Liver (tissue), 9 donors: ENCODE data around the gene MYOM3. TPM values are rescaled to one million over a fixed set of nuclear protein-coding genes. Genes with fewer than 3 reads are reported as not detected.

Experiments
- DNase-seq: peaks from one replicate; pipeline ENCODE4 v3.0.0-alpha.2; 2017; ENCODE audit warnings: low spot score
- H3K27ac ChIP-seq, 2 donors: one replicate each; pipeline ENCODE4 v1.7.0; 2013; ENCODE audit warnings: inconsistent platforms in 2 of 2, low read length in 2 of 2, control low read depth in 1 of 2, low read depth in 1 of 2, mild to moderate bottlenecking in 1 of 2
- H3K27me3 ChIP-seq, 4 donors: one replicate each; pipeline versions ENCODE4 v1.6.1 to v1.7.0; 2013; ENCODE audit warnings: low read length in 3 of 4, inconsistent platforms in 1 of 4, mild to moderate bottlenecking in 1 of 4, moderate library complexity in 1 of 4; ENCODE audit not compliant: control insufficient read depth in 4 of 4, insufficient read depth in 4 of 4
- H3K36me3 ChIP-seq, 4 donors: one replicate each; pipeline versions ENCODE4 v1.6.1 to v1.7.0; 2013; ENCODE audit warnings: low read length in 3 of 4, mild to moderate bottlenecking in 3 of 4, low read depth in 1 of 4, moderate library complexity in 1 of 4; ENCODE audit not compliant: control insufficient read depth in 4 of 4, insufficient read depth in 3 of 4
- H3K4me1 ChIP-seq, 4 donors: one replicate each; pipeline versions ENCODE4 v1.6.1 to v1.7.0; 2013; ENCODE audit warnings: low read length in 3 of 4, mild to moderate bottlenecking in 3 of 4, moderate library complexity in 1 of 4; ENCODE audit not compliant: control insufficient read depth in 4 of 4, insufficient read depth in 4 of 4
- H3K4me3 ChIP-seq, 3 donors: one replicate each; pipeline versions ENCODE4 v1.6.1 to v1.7.0; 2013; ENCODE audit warnings: low read length in 3 of 3, control low read depth in 1 of 3, low read depth in 1 of 3, mild to moderate bottlenecking in 1 of 3
- H3K9ac ChIP-seq, 2 donors: one replicate each; pipeline ENCODE4 v1.7.0; 2013; ENCODE audit warnings: low read length in 2 of 2, mild to moderate bottlenecking in 2 of 2, moderate library complexity in 2 of 2, control low read depth in 1 of 2, low read depth in 1 of 2
- H3K9me3 ChIP-seq, 4 donors: one replicate each; pipeline versions ENCODE4 v1.6.1 to v1.7.0; 2013; ENCODE audit warnings: low read length in 3 of 4; ENCODE audit not compliant: control insufficient read depth in 4 of 4
- GABPA ChIP-seq, 2 donors: IDR thresholded peaks in 1 of 2; conservative IDR thresholded peaks in 1 of 2; 2 replicates each; pipeline ENCODE4 v1.6.1; 2016; ENCODE audit warnings: antibody characterized with exemption in 2 of 2, mild to moderate bottlenecking in 1 of 2, moderate library complexity in 1 of 2
- HNF4A ChIP-seq, 2 donors: conservative IDR thresholded peaks; 2 replicates each; pipeline ENCODE4 v1.6.1; 2016; ENCODE audit warnings: antibody characterized with exemption in 2 of 2, mild to moderate bottlenecking in 2 of 2
- REST ChIP-seq: IDR thresholded peaks from 2 replicates; pipeline ENCODE4 v1.6.1; 2016; ENCODE audit warnings: antibody characterized with exemption, mild to moderate bottlenecking
- YY1 ChIP-seq: IDR thresholded peaks from 2 replicates; pipeline ENCODE4 v1.6.1; 2016; ENCODE audit warnings: antibody characterized with exemption, mild to moderate bottlenecking
- WGBS: extraction: QIAGEN DNeasy Blood & Tissue Kit; methylation state at CpG from one replicate; pipeline ENCODE4 v1.1.7; 2013; 5-methylcytosine and 5-hydroxymethylcytosine counted together
- polyA plus RNA-seq, 2 donors: library from polyadenylated mRNA; stranded (reverse) in 1 of 2; unstranded in 1 of 2; fragments of 200-250 nt in 1 of 2; fragments of >200 nt in 1 of 2; fragmentation: Nextera tagmentation in 1 of 2; extraction: Ambion mirVana in 1 of 2; gene quantifications; one replicate each; pipeline versions ENCODE4 v1.2.1 to v1.2.3, GENCODE V29; 2013 to 2015
- total RNA-seq, 2 donors: library from RNA; depleted of rRNA; stranded (reverse); fragments of >200 nt; gene quantifications; one replicate each; pipeline ENCODE4 v1.2.3, GENCODE V29; 2014
- TF ChIP-seq, protein P1 (sequence below): fragments of 150-350 bp; IDR thresholded peaks from 2 replicates; pipeline ENCODE4 v1.5.1; 2017; ENCODE audit warnings: improper control_type of control experiment, low read depth, low read length; ENCODE audit not compliant: missing input control
- TF ChIP-seq, protein P2 (sequence below): IDR thresholded peaks from 2 replicates; pipeline ENCODE4 v1.6.1; 2016; ENCODE audit warnings: antibody characterized with exemption
- donor health status: healthy.
- donor health status: healthy.
- donor health status: healthy.
- donor health status: healthy.
- donor health status: healthy.

The MYOM3 gene
- total and polyA plus RNA-seq, 4 donors, result 0.01 to 0.17 (median 0.05) TPM; not detected in 1

- Histone ChIP-seq H3K9me3 (no peaks in the 10 kb centered on the region), H3K27me3 (no peaks in the 10 kb centered on the region), H3K4me1 (peaks cover 0 to 2% (median 0%) of the 10 kb centered on the region in 4 donors), H3K36me3 (no peaks in the 10 kb centered on the region), H3K4me3 (no peak overlapping the region), H3K27ac (no peak overlapping the region), H3K9ac (no peak overlapping the region)
- TF ChIP-seq, protein P1, sequence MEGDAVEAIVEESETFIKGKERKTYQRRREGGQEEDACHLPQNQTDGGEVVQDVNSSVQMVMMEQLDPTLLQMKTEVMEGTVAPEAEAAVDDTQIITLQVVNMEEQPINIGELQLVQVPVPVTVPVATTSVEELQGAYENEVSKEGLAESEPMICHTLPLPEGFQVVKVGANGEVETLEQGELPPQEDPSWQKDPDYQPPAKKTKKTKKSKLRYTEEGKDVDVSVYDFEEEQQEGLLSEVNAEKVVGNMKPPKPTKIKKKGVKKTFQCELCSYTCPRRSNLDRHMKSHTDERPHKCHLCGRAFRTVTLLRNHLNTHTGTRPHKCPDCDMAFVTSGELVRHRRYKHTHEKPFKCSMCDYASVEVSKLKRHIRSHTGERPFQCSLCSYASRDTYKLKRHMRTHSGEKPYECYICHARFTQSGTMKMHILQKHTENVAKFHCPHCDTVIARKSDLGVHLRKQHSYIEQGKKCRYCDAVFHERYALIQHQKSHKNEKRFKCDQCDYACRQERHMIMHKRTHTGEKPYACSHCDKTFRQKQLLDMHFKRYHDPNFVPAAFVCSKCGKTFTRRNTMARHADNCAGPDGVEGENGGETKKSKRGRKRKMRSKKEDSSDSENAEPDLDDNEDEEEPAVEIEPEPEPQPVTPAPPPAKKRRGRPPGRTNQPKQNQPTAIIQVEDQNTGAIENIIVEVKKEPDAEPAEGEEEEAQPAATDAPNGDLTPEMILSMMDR, result no peak
- TF ChIP-seq, protein P2, sequence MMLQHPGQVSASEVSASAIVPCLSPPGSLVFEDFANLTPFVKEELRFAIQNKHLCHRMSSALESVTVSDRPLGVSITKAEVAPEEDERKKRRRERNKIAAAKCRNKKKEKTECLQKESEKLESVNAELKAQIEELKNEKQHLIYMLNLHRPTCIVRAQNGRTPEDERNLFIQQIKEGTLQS, result no peak
- no peak for DNase-seq
- WGBS, result 90% methylated on average over 4 of the region's 4 CpGs
Observed at GRCh38 chr1:24075590-24075854, 36.4 kb downstream of the MYOM3 start.

- no peaks in the 10 kb centered on the region for H3K36me3 ChIP-seq
Observed at GRCh38 chr1:24074817-24075589, 36.9 kb downstream of the MYOM3 start.

More at GRCh38 chr1:24074817-24075589, 36.9 kb downstream of the MYOM3 start:
- Histone ChIP-seq H3K4me1 (peaks cover 0 to 2% (median 0%) of the 10 kb centered on the region in 4 donors), H3K27ac (no peak overlapping the region), H3K4me3 (no peak overlapping the region), H3K27me3 (no peaks in the 10 kb centered on the region), H3K9ac (no peak overlapping the region), H3K9me3 (no peaks in the 10 kb centered on the region)
- DNase-seq, result no peak
- TF ChIP-seq GABPA (IDR thresholded peaks at IDR 0.05 in 1 of 2, conservative IDR thresholded peaks at IDR 0.05 in 1 of 2) (no peak), REST (no peak), HNF4A (conservative IDR thresholded peaks at IDR 0.05) (no peak), YY1 (no peak)
- TF ChIP-seq, protein P2, result no peak
- WGBS, result 88% methylated on average over 15 of the region's 15 CpGs
